Mammary epithelial cell (primary cell): ENCODE measurements around the gene DPYSL3.

Source experiments
- CTCF ChIP-seq, 2 donors: IDR thresholded peaks in 1 of 2; conservative IDR thresholded peaks in 1 of 2; 2 replicates each; pipeline ENCODE4 v1.5.1; 2011 to 2012; ENCODE audit warnings: inconsistent platforms in 2 of 2, low read length in 2 of 2, mild to moderate bottlenecking in 2 of 2, control low read depth in 1 of 2, low read depth in 1 of 2; ENCODE audit not compliant: insufficient read depth in 1 of 2; ENCODE audit errors: extremely low read depth in 1 of 2
- EZH2 ChIP-seq: IDR thresholded peaks from 2 replicates; pipeline ENCODE4 v1.6.1; 2012; ENCODE audit warnings: low read length, inconsistent platforms, borderline replicate concordance

GRCh38 chr5:147446523-147446922, 63.3 kb downstream of the DPYSL3 start:
- TF ChIP-seq CTCF (conservative IDR thresholded peaks at IDR 0.05 in 1 of 2, IDR thresholded peaks at IDR 0.05 in 1 of 2; ENCODE audit: extremely low read depth in 1 of 2, insufficient read depth in 1 of 2, low read depth in 1 of 2, low read length in 2 of 2), result no peak
- no peak for TF ChIP-seq EZH2
